ENCODE results near the gene SEPTIN12.
A peak's percentile ranks its signal among the peaks of the same experiment; 100 is the strongest.

SEPTIN12 gene

DNA sequence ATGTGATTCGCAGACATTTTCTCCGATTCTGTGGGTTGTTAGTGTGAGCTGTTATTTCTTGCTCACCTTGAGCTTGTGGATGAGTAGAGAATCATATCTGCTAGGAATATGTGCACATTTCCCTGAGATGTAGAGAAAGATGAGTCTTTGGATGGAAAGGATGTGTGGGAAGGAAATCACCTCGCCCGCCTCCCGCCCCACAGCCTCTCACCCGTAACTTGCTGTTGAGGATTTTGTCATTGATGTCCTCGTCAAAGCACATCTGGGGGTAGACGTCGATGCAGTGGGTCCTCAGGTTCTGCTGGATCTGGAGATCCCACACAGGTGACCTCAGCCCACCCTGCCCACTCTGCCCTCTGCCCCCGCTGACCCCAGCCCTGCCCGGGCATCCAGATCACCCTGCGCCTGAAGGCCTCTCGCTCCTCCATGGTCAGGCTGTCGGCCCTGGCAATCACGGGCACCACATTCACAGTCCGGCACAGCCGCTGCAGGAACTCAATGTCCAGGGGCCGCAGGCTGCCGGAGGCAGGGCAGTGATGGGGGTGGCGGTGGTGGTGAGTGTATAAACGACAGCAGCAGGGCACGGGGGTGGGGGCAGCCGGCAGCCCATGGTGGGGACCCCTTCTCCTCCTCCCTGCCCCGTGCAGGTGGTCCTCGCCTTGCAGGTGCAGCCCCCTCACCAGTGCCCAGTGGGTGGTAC is 4.7 kb downstream of the SEPTIN12 start:
- DNase-seq, result no peak

DNA sequence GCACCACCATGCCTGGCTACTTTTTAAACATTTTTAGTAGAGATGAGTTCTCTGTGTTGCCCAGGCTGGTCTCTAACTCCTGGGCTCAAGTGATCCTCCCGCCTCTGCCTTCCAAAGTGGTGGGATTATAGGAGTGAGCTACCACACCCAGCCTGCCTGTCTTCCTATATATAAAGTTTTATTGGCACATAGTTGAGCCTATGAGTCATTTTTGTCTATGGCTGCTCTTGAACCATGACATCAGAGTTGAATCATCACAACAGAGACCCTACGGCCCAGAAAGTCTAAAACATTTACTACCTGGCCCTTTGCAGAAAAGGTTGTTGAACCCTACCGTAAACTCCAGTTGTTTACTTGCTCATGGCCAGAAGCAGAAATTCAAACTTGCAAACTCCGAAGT is 7.9 kb downstream of the SEPTIN12 start:
- no peak for DNase-seq

DNA sequence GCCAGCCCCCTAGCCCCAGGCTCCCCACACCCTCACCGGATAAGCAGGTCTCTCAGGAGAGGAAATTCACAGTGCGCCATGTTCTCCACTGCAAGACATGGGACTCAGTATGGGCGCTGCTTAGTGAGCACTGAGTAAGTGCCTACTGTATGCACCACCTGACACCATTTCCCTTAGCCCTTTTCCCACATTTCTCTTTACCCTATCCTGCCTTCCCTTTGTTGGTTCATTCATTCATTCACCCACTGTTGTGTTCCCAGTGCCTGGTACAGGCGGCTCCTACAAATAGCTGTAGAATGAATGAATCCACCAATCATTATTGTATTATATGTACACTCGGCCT is 10.1 kb downstream of the SEPTIN12 start:
- DNase-seq, result no peak

- no peak for DNase-seq
Measured at GRCh38 chr16:4777339-4778049, 10.7 kb downstream of the SEPTIN12 start.

GRCh38 chr16:4776141-4776705 is 11.9 kb downstream of the SEPTIN12 start:
- no peak for DNase-seq

GRCh38 chr16:4775005-4775404 is 13.1 kb downstream of the SEPTIN12 start:
- DNase-seq, result no peak

DNA sequence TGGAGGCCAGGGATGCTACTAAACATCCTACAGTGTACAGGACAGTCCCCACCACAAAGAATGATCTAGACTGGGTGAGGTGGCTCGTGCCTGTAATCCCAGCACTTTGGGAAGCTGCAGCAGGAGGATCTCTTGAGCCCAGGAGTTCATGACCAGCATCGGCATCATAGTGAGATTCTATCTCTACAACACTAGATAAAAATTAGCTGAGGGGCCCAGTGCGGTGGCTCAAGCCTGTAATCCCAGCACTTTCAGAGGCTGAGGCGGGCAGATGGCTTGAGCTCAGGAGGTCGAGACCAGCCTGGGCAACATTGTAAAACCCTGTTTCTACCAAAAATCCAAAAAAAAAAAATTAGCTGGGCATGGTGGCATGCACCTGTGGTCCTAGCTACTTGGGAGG is 15.8 kb downstream of the SEPTIN12 start:
- no peak for DNase-seq

GRCh38 chr16:4771646-4772045 is 16.5 kb downstream of the SEPTIN12 start:
- no peak for DNase-seq

DNA sequence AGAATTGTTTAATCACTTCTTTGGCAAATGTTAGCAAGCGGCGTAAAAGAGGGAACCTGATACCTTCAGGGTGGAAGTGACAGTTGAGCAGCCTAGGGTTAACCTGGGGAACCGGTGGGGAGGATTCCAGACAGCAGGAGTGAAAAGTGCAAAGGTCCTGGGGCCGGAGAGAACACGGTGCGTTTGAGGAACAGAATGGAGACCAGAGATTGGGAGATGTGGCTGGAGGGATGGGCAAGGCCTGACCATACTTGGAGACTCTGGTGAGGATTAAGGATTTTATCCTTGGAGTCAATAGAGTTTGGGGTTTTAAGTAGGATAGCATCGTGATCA is 18.9 kb downstream of the SEPTIN12 start:
- DNase-seq, result no peak

DNA sequence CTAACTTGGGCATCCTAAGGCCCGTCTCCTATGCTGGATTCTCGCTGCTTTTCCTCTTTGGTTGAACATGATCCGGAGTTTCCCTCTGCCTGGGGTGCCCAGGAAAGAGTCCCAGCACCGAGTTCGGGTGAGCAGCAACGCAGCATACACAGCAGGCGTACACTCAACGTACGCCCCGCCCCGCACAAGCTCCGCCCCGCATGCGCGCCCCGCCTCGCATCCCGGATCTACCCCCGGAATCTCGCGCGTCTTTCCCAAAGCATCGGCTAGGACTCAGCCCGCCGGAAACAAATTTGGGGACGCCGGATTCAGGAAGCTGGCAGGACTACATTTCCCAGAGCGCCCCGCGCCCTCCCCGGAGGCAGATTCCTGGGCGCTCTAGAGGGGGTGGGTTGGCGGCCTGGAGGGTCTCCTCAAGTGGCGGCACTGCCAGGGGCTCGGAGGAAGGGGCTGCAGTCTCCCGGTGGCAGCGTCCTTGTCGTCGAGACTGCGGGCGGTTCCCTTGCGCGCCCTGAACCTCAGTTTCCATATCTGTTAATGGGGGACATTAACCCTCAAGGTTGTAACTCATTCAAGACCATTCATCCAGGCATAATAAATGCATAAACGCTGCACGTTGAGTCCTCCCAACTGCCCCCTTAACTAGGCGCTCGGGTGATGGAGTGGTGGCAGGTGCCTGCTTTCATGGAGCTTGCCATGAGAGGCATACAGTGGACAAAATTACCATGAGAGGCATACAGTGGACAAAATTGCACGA is 19.4 kb downstream of the SEPTIN12 start:
- DNase-seq, result peak; percentile 98

DNA sequence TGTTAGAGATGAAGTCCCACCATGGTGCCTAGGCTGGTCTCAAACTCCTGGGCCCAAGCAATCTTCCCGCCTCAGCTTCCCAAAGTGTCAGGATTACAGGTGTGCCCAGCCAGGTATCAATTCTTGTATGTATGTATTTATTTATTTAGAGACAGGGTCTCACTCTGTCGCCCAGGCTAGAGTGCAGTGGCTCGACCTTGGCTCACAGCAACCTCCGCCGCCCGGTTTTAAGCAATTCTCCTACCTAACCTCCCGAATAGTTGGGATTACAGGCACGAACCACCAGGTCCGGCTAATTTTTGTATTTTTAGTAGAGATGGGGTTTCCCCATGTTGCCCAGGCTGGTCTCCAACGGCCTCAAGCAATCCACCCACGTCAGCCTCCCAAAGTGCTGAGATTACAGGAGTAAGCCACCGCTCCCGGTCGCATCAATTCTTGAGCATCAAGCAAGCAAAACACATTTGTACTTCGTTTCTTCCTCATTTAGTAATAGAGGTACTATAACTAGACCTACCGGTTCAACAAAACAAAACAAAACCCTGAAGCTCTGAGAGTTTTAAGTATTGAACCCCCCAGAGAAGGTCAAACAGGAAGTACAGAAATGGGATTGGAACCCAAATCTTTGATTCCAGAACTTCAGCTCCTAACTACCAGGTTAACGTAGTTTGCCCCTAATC is 20.1 kb downstream of the SEPTIN12 start:
- no peak for DNase-seq

DNA sequence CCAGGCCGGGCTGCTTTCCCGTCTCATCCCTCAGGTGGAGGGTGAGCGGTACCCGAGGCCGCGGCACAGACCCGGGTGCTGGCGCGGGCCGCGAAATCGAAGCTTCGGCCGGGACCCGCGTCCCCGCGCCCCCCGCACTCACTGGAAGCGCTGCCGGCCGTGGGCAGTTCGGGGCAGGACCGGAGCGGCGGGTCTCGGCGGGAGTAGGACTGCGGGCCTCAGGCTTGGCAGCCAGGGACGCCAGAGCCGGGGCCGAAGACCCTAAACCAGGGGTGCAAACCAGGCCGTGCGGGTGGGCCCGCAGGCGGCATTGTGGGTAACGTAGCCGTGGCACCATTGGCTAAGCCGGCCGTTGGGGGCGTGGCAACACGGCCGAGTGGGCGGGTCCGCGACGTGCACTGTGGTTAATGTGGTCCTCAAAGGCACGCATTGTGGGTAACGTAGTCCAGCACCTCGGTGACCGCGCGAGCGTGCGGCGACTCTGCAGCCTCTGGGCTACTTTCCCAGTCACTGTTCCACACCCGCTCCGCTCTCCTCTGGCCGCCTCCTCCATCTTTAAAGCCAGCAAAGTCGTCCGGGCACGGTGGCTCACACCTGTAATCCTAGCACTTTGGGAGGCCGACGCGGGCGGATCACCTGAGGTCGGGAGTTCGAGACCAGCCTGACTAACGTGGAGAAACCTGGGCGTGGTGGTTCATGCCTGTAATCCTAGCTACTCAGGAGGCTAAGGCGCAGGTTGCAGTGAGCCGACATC is 21.1 kb downstream of the SEPTIN12 start, which contains the start of gene ZNF500:
TSS of gene ZNF500 (minus strand) at position 288 of the 754 bp plus-strand sequence. CDS start 1,184 bp downstream, outside the sequence.
- DNase-seq, result peak; percentile 90

GRCh38 chr16:4765511-4766474 is 22.4 kb downstream of the SEPTIN12 start:
- DNase-seq, result no peak

DNA sequence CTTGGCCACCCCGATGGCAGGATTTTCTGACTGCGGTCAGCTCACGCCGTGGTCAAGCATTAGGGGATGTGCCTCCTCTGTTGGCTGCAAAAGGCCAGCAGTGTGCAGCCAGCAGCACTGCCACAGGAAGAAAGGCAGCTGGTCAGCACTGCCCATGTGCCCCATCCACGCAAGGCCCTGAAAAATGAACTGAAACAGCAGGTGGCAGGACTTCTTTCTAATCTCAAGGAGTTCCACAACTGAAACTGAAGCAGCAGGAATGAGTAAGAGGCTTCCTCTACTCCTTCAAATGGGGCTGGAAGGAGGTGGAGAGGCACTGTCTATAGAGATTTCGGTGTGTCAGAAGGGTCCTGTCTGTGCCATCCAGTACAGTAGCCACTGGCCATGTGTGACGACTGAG is 24.4 kb downstream of the SEPTIN12 start:
- no peak for DNase-seq

DNA sequence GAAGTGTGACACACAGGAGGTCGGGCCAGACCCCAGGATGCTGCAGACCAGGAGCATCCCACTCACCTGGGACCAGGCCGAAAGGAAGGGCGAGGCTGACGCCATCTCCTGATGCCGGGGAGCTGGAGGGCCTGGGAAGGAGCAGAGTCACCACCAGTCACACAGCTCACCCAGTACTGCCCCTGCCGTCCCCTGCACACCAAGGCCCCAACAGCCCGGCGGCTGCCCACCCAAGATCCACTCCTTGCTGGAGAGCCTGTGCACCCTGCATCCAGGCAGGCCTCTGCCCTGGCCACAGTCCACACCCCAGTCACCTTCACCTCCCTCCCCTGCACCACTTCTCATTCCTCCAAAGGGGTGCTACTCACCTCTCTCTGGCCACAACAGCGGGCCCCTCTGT is 25.9 kb downstream of the SEPTIN12 start:
- DNase-seq, result no peak

- no peak for DNase-seq
Measured at GRCh38 chr16:4760221-4760910, 27.8 kb downstream of the SEPTIN12 start.

- no peak for DNase-seq
Measured at GRCh38 chr16:4755687-4756086, 32.5 kb downstream of the SEPTIN12 start.

GRCh38 chr16:4754865-4755264 is 33.3 kb downstream of the SEPTIN12 start:
- DNase-seq, result no peak

GRCh38 chr16:4753227-4753626 is 34.9 kb downstream of the SEPTIN12 start:
- DNase-seq, result no peak

DNA sequence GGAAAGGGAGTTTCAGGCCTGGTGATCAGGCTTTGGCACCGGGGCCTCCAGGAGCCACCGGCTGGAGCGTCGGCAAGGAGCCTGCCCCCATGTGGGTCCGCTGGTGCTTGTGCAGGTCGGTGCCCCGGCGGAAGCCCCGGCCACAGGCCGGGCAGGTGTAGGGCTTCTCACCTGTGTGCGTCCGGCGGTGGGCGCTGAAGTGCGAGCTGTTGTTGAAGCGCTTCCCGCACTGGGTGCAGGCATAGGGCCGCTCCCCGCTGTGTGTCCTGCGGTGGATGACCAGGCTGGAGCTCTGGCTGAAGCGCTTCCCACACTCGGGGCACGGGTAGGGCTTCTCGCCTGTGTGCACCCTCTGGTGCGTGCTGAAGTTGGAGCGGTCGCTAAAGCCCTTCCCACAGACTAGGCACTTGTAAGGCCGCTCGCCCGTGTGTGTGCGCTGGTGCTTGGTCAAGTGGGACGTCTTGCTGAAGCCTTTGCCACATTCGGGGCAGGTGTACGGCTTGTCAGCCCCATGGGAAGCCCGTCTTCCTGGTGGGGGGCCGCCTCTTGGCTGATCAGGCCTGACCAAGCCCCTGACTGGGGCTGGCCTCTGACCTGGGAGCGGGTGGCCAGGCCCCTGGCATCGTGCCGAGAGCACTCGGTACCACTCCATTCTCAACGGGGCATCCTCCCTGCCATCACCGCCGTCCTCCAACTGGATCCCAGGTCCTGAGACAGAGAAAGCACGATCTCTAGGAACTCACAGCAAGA is 35.6 kb downstream of the SEPTIN12 start:
- no peak for DNase-seq

Measured in NCI-H2171 (cell line).